ENCODE results near the gene OCIAD1. TPM values are rescaled to one million over a fixed set of nuclear protein-coding genes. Genes with fewer than 3 reads are reported as not detected.
A peak's percentile ranks its signal among the peaks of the same experiment; 100 is the strongest.
"Not testable (repeated sequence)": the region's sequence is repeated elsewhere in the genome, so short reads cannot be mapped to it uniquely, and the experiment has no call there.

The OCIAD1 gene, protein sequence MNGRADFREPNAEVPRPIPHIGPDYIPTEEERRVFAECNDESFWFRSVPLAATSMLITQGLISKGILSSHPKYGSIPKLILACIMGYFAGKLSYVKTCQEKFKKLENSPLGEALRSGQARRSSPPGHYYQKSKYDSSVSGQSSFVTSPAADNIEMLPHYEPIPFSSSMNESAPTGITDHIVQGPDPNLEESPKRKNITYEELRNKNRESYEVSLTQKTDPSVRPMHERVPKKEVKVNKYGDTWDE
- total RNA-seq, result 96.7 TPM
- long read RNA-seq, transcript OCIAD1-201 (9 exons, 1,414 nt), result major isoform, 111 of 161 reads
- long read RNA-seq, transcript OCIAD1-202 (9 exons, 1,594 nt), result minor isoform, 13 of 161 reads
- long read RNA-seq, partial matches to known transcripts, result 9 of 161 reads
- long read RNA-seq, other reads (novel, unspliced or antisense), result 25 of 161 reads

DNA sequence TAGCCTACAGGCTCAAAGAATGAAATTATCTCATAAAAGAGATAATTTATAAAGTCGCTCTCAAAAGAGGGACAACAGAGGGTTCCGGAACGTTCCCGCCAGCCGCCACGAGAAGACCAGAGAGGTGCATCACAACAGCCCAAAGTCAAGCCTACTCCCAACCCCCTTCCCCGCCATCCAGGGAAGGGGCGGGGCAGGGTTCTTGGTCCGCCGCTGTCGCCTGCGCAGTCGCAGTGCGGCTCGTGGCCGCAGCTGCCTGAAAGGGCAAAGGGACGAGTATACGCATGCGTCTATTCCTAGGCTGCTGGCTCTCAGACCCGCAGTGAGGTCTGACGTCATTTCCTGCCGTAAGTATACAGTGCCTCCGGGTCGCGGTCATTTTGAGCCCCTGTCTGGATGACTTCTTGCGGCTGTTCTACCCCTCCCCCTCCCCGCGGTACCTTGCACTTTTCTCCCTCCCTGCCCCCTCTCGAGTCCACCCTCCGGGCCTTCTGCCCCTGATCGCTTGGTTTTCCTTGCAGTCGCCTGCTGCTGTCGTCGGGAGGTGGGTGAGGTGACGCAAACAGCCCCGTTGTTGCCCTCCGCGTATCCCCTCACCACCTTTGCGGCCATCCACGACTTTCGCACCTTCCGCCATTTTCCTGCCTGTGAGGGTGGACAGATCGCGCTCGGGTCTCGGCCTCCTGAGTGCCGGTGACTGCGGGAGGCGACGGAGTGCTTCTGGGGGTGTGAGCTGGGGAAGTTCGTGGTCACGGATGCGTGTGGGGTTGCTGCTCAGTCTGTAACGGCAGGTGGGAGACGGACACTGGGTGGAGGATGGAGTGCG, at the start of gene OCIAD1:
TSS of gene OCIAD1 (plus strand) at position 383 of the 826 bp plus-strand sequence. CDS start 1,537 bp downstream, outside the sequence.
- DNase-seq (ENCODE audit: low spot score), result peak; percentile 95

DNA sequence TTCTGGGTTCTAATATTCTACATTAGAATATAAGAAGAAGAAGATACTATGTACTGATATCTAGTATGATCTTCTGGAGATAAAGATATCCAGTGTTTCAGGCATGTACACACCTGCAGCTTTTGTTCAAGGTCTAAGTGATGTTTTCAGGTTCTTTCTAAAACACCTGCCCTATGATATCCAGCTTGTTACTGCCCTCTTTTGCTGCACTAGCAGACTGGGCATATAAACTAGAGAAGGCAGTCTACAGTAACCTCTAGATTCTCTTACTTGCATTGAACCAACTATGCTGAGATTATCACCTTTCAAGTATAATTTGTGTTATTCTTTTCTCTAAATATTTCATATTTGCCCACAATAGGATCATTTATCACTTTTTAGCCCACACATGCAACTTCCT, 48.9 kb upstream of the OCIAD1 start:
- no peak for DNase-seq (ENCODE audit: low spot score)

DNA sequence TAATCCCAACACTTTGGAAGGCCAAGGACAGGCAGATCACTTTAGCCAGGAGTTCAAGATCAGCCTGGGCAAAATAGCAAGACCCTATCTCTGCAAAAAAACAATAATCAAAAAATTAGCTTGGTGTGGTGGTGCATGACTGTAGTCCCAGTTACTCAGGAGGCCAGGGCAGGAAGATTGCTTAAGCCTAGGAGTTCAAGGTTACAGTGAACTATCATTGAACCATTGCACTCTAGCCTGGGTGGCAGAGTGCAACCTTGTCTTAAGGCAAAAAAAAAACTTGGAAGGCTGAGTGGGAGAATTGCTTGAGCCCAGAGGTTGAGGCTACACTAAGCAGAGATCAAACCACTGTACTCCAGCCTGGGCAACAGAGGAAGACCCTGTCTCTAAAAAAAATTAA, 45.6 kb upstream of the OCIAD1 start:
- DNase-seq (ENCODE audit: low spot score), result no peak

DNA sequence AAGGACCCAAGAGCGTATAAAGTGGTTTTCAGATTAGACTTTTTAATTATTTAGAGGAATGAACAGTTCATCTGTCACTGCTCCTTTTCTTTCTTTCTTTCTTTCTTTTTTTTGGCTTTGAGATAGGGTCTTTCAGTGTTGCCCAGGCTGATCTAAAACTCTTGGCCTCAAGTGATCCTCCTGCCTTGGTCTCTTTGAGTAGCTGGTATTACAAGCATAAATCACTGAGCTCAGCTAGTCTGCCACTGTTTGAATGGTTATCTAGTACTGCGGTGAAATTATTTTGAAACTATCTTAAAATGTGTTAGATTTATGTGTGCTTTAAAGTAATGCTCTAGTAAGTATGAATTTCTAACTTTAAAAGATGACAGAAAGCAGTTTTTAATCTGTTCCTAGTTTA, 44.3 kb upstream of the OCIAD1 start:
- DNase-seq (ENCODE audit: low spot score), result no peak

DNA sequence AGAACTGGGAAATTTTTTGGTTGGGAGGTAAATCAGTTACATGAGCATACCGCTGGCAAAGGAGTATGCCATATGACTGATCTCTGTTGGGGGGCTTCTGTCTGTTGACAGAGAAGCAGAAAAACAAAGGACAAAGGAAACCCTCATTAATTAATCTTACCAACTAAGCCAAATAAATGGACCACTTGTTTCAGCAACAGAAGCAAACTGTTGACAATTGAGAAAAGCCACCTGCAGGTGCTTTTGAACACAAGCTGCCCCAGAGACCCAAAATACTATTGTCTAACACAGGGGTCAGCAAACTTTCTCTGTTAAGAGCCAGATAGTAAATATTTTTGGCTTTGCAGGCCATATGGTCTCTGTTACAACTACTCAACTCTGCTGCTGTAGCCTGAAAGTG, 43.8 kb upstream of the OCIAD1 start:
- no peak for DNase-seq (ENCODE audit: low spot score)

DNA sequence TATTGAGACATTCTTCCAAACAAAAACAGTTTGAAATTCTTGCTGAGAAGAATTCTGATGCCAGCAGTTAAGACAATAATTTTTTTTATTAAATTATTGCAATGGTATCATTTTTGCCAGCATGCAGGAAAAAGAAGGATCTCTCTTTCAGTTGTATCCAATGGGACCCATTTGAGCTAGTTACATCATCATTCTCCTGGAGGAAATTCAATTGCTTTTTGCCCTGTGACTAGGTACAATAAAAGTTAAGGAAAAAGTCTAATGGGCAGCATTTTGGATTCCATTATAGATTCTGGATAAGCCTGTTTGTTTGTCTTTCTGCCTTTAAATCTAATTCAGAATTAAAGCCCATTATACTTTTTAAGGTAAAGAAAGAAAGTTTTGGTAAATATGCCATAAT, 40.3 kb upstream of the OCIAD1 start:
- no peak for DNase-seq (ENCODE audit: low spot score)

DNA sequence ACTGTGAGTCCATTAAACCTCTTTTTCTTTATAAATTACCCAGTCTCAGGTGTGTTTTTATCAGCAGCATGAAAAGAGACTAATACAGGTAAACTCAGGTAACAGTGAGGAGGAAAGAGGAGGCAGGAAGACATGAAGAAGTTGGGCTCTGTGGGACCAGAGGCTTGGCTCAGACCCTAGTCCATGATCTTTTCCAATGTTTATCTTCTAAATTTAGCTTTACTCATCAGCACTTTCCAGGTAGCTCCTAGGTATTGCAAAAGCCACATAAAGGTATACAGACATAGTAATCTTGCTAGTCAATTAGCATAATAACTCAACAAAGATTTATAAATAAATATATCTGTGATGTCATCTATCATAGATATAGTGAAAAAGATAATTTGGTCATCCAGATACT, 39.6 kb upstream of the OCIAD1 start:
- no peak for DNase-seq (ENCODE audit: low spot score)

DNA sequence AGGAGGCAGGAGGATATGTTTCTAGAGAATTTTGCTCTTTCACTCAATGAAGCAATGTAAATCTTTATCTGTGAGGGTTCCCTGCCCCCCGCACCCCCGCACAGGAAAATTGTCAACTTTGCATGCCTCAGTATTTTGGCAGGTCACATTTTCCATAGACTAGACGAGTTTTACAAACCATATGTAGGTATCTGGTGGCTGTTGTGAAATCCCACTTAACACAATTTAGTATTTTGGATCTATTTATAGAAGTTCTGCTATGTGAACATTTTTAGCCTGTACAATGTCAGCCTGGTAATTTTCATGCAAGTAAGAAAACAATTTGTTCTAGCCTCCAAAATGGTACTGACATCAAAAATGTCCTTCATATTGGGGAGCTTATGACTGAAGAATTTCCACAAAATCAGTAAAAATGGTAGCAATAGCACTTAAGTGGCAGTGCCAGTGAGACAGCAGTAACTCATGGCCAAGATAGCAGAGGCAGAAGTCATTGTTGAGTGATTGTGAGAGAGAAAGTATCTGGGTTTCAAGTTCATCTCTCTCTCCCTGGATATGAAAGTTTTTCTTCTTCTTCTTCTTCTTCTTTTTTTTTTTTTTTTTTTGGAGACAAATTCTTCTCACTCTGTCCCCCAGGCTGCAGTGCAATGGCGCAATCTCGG, 38.4 kb upstream of the OCIAD1 start:
- no peak for DNase-seq (ENCODE audit: low spot score)

DNA sequence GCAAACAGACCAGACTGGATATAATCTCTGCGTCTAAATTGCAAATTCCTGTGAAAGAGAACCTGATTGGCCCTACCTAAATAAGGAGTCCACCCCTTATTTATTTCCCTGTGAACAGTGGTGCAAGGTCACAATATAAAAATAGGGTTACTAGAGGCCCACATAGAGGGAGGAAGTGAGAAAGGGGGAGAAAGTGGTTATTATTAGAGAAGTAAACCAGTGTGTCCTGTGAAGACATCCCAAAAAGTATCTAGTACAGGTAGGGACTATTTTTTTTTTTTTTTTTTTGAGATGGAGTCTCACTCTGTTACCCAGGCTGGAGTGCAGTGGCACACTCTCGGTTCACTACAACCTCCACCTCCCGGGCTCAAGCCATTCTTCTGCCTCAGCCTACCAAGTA, 35.8 kb upstream of the OCIAD1 start:
- DNase-seq (ENCODE audit: low spot score), result no peak

DNA sequence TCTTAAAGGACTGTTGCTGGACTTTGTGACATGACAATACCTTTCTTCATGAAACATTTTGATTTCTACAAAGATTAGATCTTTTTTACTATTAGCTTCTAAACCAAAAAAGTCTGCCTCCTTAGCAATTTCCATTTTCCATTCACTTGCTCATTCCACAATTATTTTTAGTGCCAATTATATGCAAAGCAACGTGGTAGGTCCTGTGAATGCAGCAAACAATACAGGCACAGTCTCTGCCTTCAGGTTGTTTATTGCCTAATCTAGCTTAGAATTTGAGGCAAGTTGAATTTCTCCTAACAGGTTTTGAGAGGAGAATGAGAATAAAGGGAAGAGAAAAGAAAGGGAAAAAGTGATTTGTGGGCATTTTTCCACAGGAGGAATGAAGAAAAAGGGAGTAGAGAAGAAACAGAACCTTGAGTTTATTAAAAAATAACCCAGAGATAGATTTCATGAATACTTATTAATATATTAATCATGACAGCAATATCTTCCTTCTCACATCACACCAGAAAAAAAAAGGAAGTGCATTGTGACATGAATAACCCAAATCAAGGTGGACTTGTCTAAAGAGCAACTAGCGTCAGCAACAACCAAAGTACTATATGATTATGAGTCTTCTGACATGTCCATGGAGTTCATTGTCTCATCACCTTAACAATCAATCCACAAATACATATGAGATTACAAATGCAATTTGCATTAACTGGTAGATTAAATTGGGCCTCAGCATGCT, 34.5 kb upstream of the OCIAD1 start:
- no peak for DNase-seq (ENCODE audit: low spot score)

DNA sequence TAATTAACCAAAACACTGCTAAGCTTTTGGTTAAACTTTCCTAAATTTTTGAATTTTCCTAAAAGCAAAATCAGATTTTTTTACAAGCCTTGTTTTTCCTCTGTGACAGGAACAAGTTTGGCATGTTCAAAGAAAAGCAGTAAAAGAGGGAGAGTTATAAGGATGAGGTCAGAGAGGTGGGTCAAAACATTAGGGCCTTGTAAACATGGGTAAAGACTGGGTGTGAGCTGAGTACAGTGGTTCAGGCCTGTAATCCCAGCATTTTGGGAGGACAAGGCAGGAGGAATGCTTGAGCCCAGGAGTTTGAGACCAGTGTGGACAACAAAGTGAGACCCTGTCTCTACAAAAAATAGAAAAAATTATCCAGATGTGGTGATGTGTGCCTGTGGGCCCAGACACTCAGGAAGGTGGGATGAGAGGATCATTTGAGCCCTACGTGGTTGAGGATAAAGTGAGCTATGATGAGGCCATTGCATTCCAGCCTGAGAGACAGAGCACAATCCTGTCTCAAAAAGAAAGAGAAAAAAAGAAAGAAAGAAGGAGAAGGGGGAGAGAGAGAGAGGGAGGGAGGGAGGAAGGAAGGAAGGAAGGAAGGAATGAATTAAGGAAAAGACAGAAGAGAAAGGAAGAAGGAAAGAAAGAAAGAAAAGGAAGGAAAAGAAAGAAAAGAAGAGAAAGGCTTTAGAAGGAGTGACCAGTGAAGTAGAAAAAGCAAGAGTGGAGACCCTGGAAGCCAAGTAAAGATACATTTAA, 33.8 kb upstream of the OCIAD1 start:
- no peak for DNase-seq (ENCODE audit: low spot score)

DNA sequence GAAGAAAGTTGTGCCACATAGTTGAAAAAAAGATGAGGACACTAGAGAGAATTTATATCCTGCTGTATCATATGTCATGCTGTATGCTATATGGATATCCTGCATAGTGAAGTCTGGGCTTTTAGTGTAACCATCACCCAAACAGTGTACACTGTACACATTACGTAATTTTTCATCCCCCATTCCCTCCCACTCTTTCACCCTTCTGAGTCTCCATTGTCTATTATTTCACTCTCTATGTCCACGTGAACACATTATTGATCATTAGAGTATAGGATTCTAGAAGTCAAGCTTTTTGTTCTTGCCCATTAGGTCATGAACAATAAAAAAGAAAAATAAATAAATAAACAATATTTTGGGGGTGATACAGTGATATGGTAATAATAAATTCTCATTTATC, 32.8 kb upstream of the OCIAD1 start:
- DNase-seq (ENCODE audit: low spot score), result no peak

DNA sequence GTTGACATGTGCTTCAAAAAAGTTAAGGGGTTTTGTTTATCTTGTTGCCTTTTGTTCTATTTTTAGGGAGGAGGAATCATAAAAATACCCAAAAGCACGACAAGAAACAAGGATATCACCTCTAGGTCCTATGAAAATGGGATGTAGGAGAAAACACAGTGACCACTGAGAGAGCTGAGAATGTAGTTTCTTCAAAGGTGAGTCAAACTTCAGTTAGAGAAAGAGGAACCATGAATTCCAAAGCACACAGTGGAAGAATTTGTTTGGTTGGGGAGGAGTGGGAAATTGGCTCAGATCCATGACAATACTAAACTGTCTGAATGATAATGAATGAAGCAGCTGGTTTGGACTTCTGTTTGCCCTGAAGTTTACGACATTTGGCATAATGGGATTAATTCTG, 31.7 kb upstream of the OCIAD1 start:
- no peak for DNase-seq (ENCODE audit: low spot score)

DNA sequence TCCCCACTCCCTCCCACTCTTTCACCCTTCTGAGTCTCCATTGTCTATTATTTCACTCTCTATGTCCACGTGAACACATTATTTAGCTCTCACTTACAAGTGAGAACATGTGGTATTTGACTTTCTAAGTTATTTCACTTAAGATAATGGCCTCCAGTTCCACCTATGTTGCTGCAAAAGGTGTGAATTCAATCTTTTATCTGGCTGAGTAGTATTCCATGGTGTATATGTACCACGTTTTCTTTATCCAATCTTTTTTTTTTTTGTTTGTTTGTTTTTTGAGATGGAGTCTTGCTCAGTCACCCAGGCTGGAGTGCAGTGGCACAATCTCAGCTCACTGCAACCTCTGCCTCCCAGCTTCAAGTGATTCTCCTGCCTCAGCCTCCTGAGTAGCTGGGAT, 30.7 kb upstream of the OCIAD1 start:
- not testable (repeated sequence) for DNase-seq (ENCODE audit: low spot score)

DNA sequence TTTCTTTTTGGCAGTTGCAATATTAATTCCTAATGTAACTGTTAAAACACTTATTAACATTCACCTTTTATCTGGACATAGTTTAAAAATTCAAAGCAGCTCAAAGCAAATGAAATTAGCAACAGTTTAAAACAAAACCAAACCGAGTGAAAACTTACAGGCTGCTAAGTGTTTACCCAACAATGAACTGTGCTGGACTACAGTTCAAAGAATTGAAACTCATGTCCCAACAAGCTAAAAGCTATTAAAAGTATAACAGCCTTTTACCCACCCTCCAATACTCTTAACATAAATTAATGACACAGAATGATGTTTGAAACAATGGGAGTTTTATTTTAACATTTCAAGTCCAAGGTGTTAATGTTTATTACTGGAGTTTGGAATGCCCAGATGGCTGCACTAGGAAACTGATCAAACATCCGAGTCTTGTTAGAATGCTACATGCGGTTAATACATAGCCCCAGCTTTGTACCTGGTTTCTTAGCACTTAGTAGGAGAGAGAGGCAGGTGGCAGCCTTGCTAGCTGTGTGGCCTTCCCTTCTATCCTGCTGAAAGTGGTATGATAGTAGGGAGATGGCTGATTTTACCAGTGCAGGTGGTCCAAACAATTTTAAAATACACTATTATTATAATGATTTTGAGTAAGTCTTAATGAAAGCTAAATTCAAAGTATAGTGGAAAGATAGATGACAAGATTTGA, 29.7 kb upstream of the OCIAD1 start:
- no peak for DNase-seq (ENCODE audit: low spot score)

DNA sequence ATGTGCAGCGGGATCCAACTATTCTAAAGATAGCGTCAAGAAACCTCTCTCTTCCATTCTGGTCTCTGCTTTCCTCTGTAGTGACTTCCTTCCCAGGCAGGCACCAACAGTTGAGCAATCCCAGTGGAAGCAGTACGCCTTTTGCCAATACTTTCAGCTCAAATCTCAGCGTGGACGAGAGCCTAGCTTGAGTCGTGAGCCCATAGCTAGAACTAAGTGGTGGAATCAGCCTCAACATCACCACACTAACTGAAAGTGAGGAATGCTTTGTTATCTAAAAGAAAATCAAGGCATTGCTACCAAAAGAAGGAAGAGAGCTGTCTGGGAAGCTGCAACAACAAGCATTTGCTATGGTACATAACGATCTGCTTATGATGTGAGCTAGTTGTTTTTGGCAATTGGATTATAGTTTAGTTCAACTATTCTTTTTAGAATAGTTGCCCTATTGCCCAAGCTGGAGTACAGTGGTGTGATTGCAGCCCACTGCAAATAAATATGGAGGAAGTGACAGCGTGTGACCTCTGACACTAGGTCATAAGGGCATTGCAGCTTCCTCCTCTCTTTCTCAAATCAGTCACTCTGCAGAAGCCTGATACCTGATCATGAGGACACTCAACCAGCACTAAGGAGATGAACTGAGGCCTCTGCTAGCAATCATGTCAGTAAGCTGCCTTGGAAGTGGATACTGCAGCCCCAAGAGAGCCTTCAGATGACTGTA, 26.1 kb upstream of the OCIAD1 start:
- DNase-seq (ENCODE audit: low spot score), result no peak

DNA sequence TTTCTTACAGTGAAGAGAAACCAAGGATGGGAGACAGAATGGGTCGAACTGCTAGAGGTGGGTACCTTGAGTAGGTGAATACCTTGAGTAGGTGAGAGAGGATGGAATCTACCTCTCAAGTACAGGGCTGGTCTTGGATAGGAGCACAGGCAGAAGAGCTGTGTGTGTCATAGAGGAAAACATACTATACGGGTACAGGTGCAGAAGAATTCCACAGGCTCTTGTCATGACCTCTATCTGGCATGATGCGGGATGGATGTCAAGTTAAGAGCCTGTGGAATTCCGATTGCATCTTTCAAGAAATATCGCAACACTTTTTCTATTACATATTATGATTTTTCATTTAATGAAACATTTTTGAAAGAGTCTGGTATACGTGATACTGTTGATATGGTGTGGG, 18.0 kb upstream of the OCIAD1 start:
- no peak for DNase-seq (ENCODE audit: low spot score)

DNA sequence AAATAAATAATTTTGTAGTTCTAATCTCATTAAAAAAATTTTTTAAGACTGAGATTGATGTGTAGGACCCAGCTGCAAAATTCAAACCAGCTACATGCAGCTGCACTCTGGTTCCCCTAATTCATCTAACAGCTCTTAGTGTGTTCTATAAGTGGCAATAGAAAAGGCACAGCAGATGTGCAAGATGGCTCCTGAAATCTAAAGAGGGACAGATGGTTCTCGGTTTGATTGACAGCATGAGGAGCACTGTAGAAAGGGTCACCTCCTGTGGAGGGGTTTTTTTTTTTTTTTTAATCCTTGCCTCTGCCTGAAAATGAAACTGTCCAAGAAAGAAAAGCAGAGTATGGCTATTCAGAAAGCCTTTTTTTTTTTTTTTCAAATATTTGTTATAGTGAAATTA, 16.9 kb upstream of the OCIAD1 start:
- no peak for DNase-seq (ENCODE audit: low spot score)

DNA sequence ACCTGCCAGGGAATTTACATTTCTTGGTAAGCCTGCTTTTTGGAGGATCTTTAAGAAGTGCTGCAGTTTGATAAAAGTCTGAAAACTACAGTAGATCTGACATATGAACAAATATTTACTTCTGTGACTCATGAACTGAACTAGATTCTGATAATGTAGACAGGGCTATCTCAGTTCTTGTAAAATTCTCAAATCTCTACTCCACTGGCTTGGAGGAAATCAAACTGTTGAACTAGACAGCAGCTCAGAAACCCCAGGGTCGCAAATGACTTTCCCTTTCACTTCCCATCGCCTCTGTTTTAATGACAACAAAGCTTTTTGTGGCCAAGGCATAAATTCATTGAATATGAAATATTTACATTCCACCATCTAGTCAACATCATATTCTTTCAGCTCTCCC, 15.4 kb upstream of the OCIAD1 start:
- no peak for DNase-seq (ENCODE audit: low spot score)
